GM19455 (cell line): ENCODE measurements around the gene HK1.
"Not testable (repeated sequence)": the region's sequence is repeated elsewhere in the genome, so short reads cannot be mapped to it uniquely, and the experiment has no call there.

Experiments
- ATAC-seq: cut with Tn5 transposase; IDR thresholded peaks from one replicate; pipeline ENCODE4 v1.9.1; 2021; ENCODE audit not compliant: unreplicated experiment

The HK1 gene

DNA sequence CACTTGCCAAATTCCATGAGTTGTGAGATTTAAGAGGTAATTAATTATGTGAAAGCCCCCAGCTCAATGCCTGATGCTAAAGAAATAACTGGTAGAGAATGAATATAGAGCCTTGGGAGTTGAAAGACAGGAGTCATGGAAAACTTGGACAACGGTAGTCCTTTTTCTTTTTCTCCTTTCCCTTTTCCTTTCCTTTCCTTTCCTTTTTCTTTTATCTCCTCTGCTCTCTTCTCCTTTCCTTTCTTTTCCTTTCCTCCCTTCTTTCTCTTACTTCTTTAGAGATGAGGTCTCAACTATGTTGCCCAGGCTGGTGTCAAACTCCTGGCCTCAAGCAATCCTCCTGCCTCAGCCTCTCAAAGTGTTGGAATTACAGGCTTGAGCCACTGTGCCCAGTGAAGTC is 165.1 kb downstream of the HK1 start:
- ATAC-seq, result no peak

DNA sequence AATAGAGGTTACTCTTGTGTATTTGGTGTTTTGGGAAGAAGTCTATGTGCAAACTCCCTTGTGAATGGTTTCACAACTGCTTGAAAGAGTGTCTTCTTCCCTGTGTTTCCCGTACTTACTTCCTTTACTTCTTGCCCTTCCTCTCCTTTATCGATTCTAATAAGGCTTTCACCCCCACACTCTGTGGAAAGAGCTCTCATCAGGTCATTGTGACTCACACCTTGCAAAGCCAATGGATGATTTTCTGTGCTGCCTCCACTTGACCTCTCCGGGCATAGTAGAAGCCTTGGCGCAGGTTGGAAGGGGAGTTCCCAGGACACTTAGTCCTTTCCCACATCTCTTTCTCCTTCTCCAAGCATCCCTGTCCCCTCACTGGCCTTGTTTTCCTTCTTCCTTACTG is 166.7 kb downstream of the HK1 start:
- no peak for ATAC-seq

DNA sequence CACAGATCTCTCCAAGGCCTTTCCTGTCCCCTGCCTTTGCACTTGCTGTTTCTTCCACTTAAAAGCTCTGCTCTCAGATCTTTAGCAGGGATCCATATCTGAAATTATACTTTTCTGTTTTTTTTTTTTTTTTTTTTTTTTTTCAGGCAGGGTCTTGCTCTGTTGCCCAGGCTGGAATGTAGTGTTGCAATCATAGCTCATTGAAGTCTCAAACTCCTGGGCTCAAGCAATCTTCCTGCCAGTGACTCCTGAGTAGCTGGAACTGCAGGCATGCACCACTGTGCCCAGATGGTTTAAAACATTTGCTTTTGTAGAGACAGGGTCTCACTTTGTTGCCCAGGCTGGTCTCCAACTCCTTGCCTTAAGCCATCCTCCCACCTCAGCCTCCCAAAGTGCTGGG is 167.9 kb downstream of the HK1 start:
- no peak for ATAC-seq

DNA sequence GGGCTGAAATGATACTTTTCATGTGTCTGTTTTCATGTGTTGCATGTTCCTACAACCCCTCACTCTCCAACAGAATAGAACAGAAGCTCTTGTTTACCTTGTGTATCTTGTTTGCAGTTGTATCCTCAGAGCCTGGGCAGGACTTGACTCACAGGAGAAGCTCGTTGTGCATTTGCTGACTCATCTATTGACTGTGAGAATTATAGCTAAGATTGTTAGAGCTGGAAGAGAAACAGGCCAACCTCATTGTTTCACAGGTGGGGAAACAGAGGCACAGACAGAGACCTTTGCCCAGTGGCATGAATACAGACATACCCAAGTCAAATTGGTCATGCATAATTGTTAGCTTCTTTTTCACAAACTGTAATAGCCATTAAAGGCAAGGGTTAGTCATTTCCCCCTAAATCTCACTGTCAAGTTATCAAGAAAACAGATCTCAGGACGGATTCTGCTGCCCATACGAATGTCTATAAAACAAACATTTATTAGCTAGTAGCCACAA is 168.4 kb downstream of the HK1 start:
- no peak for ATAC-seq

DNA sequence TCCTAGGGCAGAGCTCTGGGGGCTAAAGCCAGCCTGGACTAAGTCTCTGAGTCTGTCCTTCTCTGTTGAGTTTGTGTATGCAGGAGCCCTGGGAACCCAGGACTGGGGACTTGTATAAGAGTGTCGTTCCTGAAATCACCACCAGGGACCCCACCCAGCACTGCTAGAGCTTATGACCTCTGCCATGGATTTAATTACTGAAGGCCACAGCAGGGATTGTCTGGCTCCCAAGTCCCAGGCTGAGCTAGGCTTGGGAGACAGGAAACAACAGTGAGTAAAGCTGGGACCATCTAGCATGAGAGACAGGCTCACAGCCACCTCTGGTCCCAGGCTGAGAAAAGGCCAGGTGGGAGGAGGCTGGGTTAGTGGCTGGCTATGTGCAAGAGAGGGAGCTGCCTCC is 171.5 kb downstream of the HK1 start:
- ATAC-seq, result no peak

DNA sequence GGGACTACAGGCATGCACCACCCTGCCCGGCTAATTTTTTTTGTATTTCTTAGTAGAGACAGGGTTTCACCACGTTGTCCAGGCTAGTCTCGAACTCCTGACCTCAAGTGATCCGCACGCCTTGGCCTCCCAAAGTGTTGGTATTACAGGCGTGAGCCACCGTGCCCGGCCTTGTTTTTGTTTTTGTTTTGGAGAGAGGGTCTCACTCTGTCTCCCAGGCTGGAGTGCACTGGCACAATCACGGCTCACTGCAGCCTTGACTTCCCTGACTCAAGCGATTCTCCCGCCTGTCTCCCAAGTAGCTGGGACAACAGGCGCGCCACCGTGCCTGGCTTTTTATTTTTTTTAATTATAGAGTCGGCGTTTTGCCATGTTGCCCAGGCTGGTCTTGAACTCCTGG is 172.1 kb downstream of the HK1 start:
- not testable (repeated sequence) for ATAC-seq

DNA sequence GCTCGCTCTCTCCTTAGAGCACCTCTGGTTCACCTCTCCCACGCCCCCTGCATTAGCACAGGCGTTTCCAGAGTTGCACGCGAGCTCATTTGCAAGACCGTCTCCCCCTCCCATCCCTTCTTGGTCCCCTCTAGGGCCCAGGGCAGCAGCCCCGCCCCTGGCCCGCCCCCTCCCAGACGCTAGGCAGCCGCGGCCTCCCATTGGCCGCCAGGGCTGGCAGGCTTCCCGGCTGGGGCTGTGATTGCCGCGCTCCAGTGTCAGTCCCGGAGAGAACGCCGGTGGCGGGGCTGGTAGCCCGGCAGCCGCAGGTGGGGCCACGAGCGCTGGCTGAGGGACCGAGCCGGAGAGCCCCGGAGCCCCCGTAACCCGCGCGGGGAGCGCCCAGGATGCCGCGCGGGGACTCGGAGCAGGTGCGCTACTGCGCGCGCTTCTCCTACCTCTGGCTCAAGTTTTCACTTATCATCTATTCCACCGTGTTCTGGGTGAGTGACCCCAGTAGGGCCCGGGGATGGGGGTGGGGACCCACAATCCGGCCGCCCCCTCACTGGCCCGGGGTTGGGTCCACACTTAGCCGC is 173.0 kb downstream of the HK1 start, which contains the start of gene TSPAN15:
Gene TSPAN15, plus strand, starts transcription at position 257 of the 575 bp plus-strand sequence. Its CDS starts 130 bp downstream, at position 387.
- ATAC-seq, result peak; percentile 83
